Motor neuron (in vitro differentiated cells): Measurements from ENCODE around the gene ADAMTS8. TPM values are rescaled to one million over a fixed set of nuclear protein-coding genes. Genes with fewer than 3 reads are reported as not detected.

Experiments
- ATAC-seq, 8 experiments: fragments of 200-7000 bp; cut with Tn5 transposase; replicated peaks in 6 of 8; 2 replicates each; pipeline ENCODE4 v1.8.0; 2021; ENCODE audit warnings: mild to moderate bottlenecking in 8 of 8, moderate library complexity in 8 of 8
- H3K27ac ChIP-seq, 2 donors: fragments of 250-450 bp; sonication (Bioruptor Pico); 2 replicates each; pipeline ENCODE4 v1.9.0; 2021; ENCODE audit warnings: antibody characterized with exemption in 2 of 2, mild to moderate bottlenecking in 2 of 2, moderate library complexity in 1 of 2
- H3K4me1 ChIP-seq, 2 donors: fragments of 250-450 bp; sonication (Bioruptor Pico); replicated peaks in 1 of 2; 2 replicates each; pipeline ENCODE4 v1.6.1; 2021; ENCODE audit warnings: antibody characterized with exemption in 2 of 2, mild to moderate bottlenecking in 2 of 2, moderate library complexity in 1 of 2
- H3K4me3 ChIP-seq, 5 donors: fragments of 250-450 bp; sonication (Bioruptor Pico); 2 replicates each; pipeline ENCODE4 v1.9.0; 2021; ENCODE audit warnings: antibody characterized with exemption in 5 of 5, mild to moderate bottlenecking in 5 of 5, moderate library complexity in 4 of 5
- WGBS, 10 experiments: fragments of 450-650 bp; shearing (Covaris generic); methylation state at CpG; one replicate each; pipeline ENCODE4 v1.0.0; 2022; 5-methylcytosine and 5-hydroxymethylcytosine counted together
- in situ Hi-C, 9 experiments: fragments of 400-800 bp; cut with MboI; loops; one replicate each; pipeline ENCODE4 v1.15.0; 2021; ENCODE audit warnings: low sequenced_read_pairs in 9 of 9, low pct_unique_long_range_greater_than_20kb in 2 of 9; ENCODE audit not compliant: unreplicated experiment in 9 of 9
- total RNA-seq, 8 experiments: library from RNA; unstranded; fragments of 300-600 nt; gene quantifications; 2 replicates each; pipeline versions ENCODE4 v1.2.3 to v1.2.4, GENCODE V29; 2022

The ADAMTS8 gene, protein sequence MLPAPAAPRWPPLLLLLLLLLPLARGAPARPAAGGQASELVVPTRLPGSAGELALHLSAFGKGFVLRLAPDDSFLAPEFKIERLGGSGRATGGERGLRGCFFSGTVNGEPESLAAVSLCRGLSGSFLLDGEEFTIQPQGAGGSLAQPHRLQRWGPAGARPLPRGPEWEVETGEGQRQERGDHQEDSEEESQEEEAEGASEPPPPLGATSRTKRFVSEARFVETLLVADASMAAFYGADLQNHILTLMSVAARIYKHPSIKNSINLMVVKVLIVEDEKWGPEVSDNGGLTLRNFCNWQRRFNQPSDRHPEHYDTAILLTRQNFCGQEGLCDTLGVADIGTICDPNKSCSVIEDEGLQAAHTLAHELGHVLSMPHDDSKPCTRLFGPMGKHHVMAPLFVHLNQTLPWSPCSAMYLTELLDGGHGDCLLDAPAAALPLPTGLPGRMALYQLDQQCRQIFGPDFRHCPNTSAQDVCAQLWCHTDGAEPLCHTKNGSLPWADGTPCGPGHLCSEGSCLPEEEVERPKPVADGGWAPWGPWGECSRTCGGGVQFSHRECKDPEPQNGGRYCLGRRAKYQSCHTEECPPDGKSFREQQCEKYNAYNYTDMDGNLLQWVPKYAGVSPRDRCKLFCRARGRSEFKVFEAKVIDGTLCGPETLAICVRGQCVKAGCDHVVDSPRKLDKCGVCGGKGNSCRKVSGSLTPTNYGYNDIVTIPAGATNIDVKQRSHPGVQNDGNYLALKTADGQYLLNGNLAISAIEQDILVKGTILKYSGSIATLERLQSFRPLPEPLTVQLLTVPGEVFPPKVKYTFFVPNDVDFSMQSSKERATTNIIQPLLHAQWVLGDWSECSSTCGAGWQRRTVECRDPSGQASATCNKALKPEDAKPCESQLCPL
- 1 to 10 TPM in 2 of 8 experiments, under 1 TPM in 6; 0.05 to 2.1 (median 0.22) TPM for total RNA-seq

DNA sequence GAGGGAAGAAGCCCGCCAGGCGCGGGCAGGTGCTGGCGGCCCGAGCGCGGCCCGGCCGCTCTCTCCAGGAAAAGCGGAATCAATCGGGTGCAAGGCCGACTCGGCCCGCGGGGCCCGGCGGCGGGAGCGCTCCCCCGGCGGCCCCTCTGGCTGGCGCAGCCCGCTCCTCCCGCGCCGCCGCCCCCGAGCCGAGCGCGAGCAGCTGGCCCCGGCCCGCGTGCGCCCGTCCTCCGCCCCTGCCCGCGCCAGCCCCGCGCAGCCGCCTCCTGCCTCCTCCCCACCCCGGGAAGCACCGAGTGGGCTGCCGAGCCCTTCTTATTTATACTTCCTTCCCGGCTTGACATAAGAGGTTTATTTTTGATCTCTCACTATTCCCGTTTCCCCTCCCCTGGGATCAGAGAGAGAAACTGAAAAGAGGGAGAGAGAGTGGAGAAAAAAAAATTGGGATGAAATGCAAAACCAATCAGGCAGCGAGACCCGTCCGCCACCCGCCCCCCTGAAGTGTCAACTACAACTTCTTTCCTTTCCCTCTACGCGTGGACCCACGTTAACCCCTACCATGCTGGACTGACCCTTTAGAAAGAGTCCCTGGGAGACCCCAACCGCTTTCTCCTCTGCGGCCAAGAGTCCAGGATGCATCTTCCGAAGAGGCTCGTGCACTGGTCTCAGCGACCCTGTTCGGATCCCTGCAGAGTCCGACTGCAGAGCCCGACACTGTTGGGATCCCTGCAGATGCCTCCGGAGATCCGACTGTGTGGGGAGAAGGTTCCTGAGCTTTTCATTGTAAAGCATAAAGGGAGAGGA lies at the start of gene ADAMTS8:
Gene ADAMTS8 (minus strand): TSS at position 294 of the 804 bp plus-strand sequence. CDS start 323 bp downstream, outside the sequence.
- peak; percentile 27 to 75 (median 67) for ATAC-seq
- Histone ChIP-seq H3K27ac (no peak within 1 kb of the TSS), H3K4me1 (peaks cover 3 to 7% of the 10 kb centered on the region in 2 donors), H3K4me3 (peak within 1 kb of the TSS; percentile 27 to 45 (median 38))
- WGBS, 10 experiments, result 0 to 48% (median 11%) methylated on average over 2 to 12 of the region's 64 CpGs; no CpG with 5 or more reads in 1 of the 10 experiments
- in situ Hi-C loops, result loop anchor here in 5 of 9 experiments (10.0 to 25.0 kb wide), 3 partner anchors 214 to 434 kb away; no protein-coding TSS in a partner anchor

GRCh38 chr11:130477586-130478203 lies 49.3 kb upstream of the ADAMTS8 start:
- 8 to 100% (median 89%) methylated on average over 1 to 6 of the region's 6 CpGs; no CpG with 5 or more reads in 2 of the 10 experiments for WGBS, 10 experiments
- ATAC-seq, result no peak
- Histone ChIP-seq H3K27ac (peak overlapping the region in 1 of 2 donors; percentile 13), H3K4me3 (no peak overlapping the region), H3K4me1 (peaks cover 15 to 20% of the 10 kb centered on the region in 2 donors)
- in situ Hi-C loops, result no loop called here

DNA sequence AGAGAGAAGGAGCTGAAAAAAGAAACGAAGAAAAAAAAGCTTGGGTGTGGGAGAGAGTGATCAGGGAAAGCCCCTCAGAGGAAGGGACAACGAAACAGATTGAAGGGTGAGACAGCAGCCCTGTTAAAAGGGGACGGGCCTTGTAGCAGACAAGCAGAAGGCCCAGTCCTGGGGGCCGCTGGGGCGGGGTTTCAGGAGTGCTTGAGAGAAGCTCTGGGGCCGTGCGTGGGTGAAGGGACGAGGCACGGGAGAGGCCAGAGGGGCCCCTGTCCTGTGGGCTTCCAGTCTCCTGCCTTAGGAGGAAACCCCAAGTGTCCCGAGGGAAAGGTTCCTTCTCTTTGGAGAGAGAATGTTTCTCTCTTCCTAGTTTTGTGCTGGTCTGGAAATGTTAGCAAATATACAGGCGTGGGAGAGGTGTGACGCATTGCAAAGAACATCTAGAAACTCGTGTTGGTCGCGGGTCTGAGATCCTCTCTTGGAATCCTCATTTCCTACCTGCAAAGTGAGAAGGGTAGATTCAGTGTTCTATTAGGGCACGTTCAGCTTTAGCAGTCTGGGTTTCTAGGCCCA lies 48.6 kb upstream of the ADAMTS8 start:
- whole genome bisulfite sequencing, 10 experiments, result 73 to 100% (median 91%) methylated on average over 1 to 11 of the region's 16 CpGs; no CpG with 5 or more reads in 2 of the 10 experiments
- in situ Hi-C loops, result no loop called here
- peaks cover 15 to 20% of the 10 kb centered on the region in 2 donors for H3K4me1 ChIP-seq
- H3K27ac ChIP-seq, result no peak overlapping the region
- H3K4me3 ChIP-seq, result no peak overlapping the region
- ATAC-seq, result no peak

- peaks cover 15 to 20% of the 10 kb centered on the region in 2 donors for H3K4me1 ChIP-seq
- in situ Hi-C loops, result no loop called here
- 75 to 100% (median 95%) methylated on average over 1 to 12 of the region's 12 CpGs; no CpG with 5 or more reads in 2 of the 10 experiments for WGBS, 10 experiments
- peak in 3 of 8 experiments; percentile 8 to 67 (median 26) for ATAC-seq
- H3K4me3 ChIP-seq, result no peak overlapping the region
- H3K27ac ChIP-seq, result no peak overlapping the region
Observed at GRCh38 chr11:130476200-130476921, 48.0 kb upstream of the ADAMTS8 start.

- no peak for ATAC-seq
- in situ Hi-C loops, result no loop called here
- 80 to 100% (median 93%) methylated on average over 1 to 5 of the region's 10 CpGs; no CpG with 5 or more reads in 4 of the 10 experiments for WGBS, 10 experiments
- H3K27ac ChIP-seq, result no peak overlapping the region
- no peak overlapping the region for H3K4me3 ChIP-seq
- H3K4me1 ChIP-seq, result peaks cover 15 to 20% of the 10 kb centered on the region in 2 donors
Observed at GRCh38 chr11:130475426-130476053, 47.1 kb upstream of the ADAMTS8 start.

GRCh38 chr11:130474637-130475400 lies 46.4 kb upstream of the ADAMTS8 start:
- H3K4me1 ChIP-seq, result peaks cover 15 to 20% of the 10 kb centered on the region in 2 donors
- ATAC-seq, result no peak
- 63 to 100% (median 83%) methylated on average over 1 to 12 of the region's 12 CpGs; no CpG with 5 or more reads in 4 of the 10 experiments for WGBS, 10 experiments
- H3K27ac ChIP-seq, result no peak overlapping the region
- H3K4me3 ChIP-seq, result no peak overlapping the region
- in situ Hi-C loops, result no loop called here

DNA sequence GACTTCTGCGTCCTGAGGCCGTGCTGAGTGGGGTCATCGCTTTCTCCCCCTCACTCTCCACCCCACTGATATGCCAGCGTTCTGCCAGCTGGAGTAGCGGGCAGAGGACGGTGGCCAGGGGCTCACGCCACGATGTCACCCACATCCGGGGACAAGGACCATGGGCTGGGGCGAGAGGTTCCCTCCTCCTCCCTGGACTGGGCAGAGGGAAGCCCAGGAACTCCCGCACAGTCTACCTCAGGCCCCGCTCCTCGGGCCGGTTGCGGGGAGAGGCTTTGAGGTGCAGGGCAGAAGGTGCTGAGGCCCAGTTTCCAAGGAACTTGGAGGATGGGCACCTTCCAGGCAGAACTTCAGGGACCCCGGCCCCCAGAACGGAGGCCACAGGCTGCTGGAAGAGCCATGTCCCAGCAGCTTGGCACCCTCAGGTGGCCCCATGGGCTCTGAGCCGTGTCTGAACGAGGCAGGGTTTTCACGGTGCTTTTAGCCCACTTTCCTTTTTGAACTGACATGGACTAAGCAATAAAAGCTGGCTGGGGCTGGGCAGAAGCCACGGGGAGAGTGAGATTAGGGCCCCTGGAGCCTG lies 45.5 kb upstream of the ADAMTS8 start:
- in situ Hi-C loops, result no loop called here

DNA sequence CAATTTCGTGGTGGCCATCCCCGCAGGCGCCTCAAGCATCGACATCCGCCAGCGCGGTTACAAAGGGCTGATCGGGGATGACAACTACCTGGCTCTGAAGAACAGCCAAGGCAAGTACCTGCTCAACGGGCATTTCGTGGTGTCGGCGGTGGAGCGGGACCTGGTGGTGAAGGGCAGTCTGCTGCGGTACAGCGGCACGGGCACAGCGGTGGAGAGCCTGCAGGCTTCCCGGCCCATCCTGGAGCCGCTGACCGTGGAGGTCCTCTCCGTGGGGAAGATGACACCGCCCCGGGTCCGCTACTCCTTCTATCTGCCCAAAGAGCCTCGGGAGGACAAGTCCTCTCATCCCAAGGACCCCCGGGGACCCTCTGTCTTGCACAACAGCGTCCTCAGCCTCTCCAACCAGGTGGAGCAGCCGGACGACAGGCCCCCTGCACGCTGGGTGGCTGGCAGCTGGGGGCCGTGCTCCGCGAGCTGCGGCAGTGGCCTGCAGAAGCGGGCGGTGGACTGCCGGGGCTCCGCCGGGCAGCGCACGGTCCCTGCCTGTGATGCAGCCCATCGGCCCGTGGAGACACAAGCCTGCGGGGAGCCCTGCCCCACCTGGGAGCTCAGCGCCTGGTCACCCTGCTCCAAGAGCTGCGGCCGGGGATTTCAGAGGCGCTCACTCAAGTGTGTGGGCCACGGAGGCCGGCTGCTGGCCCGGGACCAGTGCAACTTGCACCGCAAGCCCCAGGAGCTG lies 44.8 kb upstream of the ADAMTS8 start:
- Histone ChIP-seq H3K27ac (no peak overlapping the region), H3K4me3 (no peak overlapping the region), H3K4me1 (peaks cover 9 to 10% of the 10 kb centered on the region in 2 donors)
- ATAC-seq, result no peak
- 87 to 100% (median 93%) methylated on average over 1 to 15 of the region's 52 CpGs; no CpG with 5 or more reads in 3 of the 10 experiments for WGBS, 10 experiments
- in situ Hi-C loops, result no loop called here

More for the DNA sequence above, 45.5 kb upstream of the ADAMTS8 start:
- no peak for ATAC-seq
- no peak overlapping the region for H3K4me3 ChIP-seq
- WGBS, 10 experiments, result 60 to 100% (median 80%) methylated on average over 1 to 4 of the region's 21 CpGs; no CpG with 5 or more reads in 6 of the 10 experiments
- peaks cover 15 to 17% of the 10 kb centered on the region in 2 donors for H3K4me1 ChIP-seq
- H3K27ac ChIP-seq, result no peak overlapping the region

DNA sequence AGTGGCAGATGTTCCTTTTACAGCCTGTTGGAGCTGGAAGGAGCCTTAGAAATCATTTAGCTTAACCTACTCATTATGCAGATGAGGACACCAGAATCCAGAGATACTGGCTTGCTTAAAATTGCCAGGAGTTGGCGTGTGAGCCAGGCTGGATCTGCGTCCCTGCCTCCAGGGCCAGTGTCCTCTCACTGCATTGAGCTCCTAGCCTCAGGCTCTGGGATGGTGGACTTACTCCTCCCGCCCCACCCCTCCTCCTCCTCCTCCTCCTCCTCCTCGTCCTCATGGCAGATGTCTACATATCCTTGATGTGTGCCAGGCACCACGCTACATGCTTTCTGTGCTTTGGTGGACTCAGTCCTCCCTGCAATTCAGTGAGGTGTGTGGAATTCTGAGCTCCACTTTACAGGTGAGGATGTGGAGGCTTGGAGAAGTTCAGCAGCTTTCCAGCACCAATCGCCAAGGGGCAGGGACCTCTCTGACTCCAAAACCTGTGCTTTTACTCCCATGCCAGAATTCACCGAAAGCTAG lies 44.1 kb upstream of the ADAMTS8 start:
- H3K27ac ChIP-seq, result no peak overlapping the region
- H3K4me3 ChIP-seq, result no peak overlapping the region
- H3K4me1 ChIP-seq, result peaks cover 2 to 3% of the 10 kb centered on the region in 2 donors
- in situ Hi-C loops, result no loop called here
- 80 to 100% (median 100%) methylated on average over 1 to 2 of the region's 7 CpGs; no CpG with 5 or more reads in 6 of the 10 experiments for WGBS, 10 experiments
- ATAC-seq, result peak in 1 of 8 experiments; percentile 31
